GM18868 (cell line): ENCODE measurements around the gene BMP6.

Source experiments
- ATAC-seq: cut with Tn5 transposase; IDR thresholded peaks from one replicate; pipeline ENCODE4 v1.9.1; 2021; ENCODE audit warnings: mild to moderate bottlenecking, moderate library complexity; ENCODE audit not compliant: unreplicated experiment

BMP6 gene

GRCh38 chr6:7901056-7901455 is 175.2 kb downstream of the BMP6 start:
- ATAC-seq = no peak

DNA sequence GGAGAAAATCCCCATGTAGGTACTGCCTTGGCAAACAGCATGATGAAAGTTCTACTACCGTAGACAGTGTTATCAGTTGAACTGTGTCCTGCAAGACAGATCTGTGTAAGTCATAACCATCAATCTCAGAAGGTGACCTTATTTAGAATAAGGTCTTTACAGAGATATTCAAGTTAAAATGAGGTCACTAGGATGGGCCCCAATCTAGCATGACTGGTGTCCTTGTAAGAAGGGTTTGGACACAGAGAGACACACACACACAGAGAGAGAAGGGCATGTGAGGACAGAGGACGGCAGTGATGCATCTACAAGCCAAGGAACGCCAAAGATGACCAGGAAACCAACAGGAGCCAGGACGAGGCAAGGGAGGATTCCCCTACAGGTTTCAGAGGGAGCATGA is 175.9 kb downstream of the BMP6 start:
- ATAC-seq = no peak

DNA sequence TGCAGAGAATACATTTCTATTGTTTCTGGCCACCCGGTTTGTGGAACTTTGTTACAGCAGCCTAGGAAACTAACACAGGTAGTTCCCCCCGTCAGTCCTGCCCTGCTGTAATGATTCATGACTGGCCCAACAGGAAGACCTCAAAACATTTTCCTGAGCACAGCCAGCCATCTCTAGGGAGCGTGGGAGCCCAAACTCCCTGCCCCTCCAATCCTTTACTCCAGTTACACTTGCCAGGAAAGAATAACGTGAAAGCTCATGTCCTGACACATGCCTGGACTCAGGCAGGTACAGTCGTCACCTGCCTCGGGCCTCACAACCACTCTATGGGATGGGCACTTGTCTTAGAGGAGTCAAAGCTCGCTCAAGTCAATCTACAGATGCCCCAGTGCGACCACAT is 176.3 kb downstream of the BMP6 start:
- ATAC-seq = no peak

DNA sequence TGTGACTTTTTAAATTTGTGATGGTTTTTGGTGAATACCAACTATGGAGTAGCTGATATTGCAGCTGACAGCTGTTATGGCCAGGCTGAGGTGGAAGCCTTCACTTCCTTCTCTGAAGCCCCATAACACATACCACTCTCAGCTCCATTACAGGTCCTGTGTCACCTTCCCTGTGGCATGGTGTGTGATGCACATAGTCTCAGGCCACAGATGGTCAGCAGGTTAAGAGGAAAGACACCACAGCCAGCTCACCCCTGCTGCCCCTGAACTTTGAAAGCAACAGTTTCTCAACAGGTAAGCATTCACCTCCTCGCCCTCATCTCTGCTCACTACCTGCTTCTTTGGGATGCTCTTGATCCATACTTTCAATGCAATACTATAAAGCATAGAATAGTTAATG is 177.0 kb downstream of the BMP6 start:
- no peak for ATAC-seq

- no peak for ATAC-seq
Observed at GRCh38 chr6:7903673-7904072, 177.8 kb downstream of the BMP6 start.

DNA sequence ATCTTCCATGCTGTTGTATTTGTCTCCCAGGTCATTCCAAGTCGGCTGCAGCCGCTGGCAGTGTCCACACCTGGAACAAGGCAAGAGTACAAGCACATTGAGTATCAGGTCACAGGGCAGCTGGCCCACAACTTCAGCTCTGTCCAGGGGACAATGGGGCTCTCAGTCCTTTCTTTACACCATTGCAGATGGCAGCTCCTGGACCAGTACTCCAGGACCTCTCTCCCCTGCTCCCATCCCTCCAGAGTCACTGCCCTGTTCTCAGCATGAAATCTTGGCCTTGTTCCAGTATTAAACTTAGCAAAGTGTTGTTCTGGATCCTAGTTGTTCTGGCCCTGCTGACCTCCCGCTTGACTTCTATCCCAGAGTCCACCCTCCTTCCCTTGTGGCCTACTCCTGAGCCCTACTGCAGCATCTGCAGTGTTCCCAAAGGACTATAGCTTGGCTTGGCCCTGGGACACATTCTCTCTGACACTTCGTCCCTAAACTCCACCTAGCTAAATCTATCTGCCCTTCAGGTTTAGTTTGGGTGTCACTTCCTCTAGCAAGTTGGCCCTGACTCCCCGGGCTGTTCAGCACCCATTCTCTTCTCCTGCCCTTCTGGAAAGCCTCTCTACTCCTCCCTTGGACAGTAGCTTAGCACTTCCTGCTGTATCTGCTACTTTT is 178.9 kb downstream of the BMP6 start:
- ATAC-seq = no peak

DNA sequence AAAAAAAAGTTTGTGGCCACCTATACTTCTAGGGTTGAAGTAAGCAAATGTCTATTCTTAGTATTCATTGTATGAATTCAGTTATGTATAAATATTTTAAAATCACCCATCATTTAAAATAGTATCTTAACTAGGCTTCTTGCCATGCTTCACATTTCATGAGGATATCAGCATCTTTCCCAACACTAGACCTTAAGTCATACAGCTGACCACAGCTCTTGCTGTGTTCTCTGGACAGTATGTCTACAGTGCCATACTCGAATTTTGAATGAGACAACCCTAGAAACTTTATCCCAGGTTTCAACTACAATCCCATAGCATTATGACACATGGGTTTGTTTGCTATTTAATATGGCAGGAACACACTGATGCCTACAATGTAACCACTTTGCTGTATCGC is 179.5 kb downstream of the BMP6 start:
- no peak for ATAC-seq

DNA sequence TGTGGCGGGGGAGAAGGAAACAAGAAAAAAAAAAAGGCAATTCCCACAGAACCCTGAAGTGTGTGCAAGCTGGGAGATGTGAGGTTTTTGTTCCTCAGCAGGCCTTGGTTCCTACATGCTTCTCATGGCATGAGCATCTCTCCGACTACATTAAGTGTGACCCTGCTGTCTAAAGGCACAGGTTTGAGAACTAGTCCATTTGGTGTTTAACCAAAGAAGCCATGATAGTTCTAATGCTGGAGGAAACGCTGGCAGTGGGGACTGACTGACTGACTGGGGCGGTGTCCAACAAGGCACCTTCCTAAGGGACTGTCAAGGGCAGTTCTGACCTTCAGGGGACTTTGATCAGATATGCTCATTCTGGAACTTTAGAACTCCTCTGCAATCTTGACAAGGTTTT is 180.8 kb downstream of the BMP6 start:
- ATAC-seq = no peak

DNA sequence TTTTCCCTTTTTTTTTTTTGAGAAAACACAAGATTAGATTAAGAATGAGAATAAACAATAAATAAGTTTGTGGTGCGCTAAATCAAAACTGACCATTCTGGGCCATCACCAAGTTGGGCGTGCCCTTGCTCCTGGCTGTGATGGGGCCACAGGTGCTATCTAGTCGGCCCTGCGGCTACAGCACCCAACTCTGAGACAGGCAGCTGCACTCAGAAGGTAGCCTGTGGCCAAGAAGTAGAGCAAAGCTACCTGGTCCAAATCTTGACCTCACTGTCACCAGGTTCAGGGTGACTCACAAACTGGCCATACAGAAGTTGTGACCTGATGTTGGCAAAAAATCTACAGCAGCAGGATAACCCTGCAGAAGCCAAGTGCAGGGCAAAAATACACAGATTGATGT is 181.3 kb downstream of the BMP6 start:
- ATAC-seq = no peak

DNA sequence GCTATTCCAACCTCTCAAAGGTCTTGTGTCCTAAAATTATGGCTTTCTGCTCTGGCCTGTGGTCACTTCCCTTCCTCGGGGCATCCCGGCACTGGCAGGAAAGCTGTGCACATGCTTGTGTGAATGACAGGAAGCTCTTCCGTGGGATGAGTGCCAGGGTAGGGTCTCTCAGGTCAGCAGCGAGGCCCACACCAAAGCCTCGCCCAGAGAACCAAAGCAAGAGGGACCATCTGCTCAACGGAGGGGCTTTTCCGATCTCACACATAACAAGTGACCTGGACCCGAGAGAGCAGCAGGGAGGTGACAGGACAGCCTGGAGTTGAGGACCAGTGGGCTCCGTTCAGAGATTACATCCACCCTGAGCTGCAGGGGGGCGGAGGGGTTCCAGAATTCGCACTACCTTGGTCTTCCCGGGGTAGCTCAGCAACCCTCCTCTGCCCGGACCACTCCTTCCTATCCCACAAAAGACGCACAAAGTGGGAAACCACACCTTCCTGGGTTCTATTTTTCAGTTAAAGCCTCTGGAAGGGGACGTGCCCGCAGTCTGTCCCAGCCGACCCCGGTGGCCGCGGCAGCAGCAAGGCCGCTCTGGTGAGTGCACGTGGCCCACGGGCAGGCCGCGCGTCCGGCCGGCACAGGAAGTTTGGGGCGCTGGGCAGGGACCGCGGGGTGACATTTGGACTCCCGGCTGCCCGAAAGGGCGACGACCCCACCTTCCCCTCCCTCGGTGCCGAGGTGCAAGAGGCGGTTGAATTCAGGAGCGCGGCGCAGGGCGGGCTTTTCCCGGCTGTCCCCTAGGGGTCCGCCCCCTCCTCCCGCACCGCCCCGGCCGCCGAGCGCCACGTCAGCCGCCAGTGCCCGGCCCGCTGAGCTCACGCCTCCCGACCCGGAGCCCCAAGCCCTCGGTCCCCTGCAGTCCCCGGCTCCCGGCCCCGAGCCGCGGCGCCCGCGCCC is 183.7 kb downstream of the BMP6 start:
- peak; percentile 26 for ATAC-seq

GRCh38 chr6:7910298-7910653 is 184.4 kb downstream of the BMP6 start:
- peak; percentile 22 for ATAC-seq

DNA sequence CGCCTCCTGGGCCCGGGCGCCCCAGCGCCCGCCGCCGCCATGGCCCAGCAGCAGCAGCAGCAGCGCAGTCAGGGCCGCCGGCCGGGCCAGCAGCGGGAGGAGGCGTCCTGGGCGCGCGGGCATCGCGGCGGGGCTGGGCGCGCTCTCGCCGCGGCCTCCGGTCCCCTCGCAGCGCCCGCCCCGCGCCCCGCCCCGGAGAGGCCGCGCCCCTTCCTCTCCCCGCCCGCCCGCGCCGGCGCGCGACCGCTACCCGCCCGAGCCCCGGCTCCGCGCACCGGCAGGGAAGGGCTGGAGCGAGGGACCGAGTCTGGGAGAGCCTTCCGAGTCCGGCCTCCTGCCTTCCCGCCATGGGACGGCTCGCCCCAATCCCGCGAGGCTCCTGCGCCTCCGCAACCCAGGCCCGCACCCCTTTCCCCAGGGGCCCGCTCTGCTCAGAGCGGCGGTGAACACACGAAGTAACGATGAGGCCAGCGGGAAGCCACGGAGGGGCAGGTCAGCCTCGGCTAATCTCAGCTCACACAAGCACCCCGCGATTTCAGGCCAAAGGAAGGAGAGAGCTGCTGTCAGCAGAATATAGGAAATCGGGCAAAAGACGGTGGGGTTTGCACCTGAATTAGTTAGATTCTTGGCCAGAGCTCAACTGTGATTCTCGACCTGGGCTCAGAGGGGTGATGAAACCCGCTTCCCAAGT is 184.9 kb downstream of the BMP6 start, which contains the start of gene TXNDC5:
Gene TXNDC5, minus strand, starts transcription at position 135 of the 691 bp plus-strand sequence. Its CDS starts 12 bp downstream, at position 123.
- peak; percentile 75 for ATAC-seq

GRCh38 chr6:7911345-7911725 is 185.4 kb downstream of the BMP6 start:
- no peak for ATAC-seq

- no peak for ATAC-seq
Observed at GRCh38 chr6:7912024-7912423, 186.1 kb downstream of the BMP6 start.

DNA sequence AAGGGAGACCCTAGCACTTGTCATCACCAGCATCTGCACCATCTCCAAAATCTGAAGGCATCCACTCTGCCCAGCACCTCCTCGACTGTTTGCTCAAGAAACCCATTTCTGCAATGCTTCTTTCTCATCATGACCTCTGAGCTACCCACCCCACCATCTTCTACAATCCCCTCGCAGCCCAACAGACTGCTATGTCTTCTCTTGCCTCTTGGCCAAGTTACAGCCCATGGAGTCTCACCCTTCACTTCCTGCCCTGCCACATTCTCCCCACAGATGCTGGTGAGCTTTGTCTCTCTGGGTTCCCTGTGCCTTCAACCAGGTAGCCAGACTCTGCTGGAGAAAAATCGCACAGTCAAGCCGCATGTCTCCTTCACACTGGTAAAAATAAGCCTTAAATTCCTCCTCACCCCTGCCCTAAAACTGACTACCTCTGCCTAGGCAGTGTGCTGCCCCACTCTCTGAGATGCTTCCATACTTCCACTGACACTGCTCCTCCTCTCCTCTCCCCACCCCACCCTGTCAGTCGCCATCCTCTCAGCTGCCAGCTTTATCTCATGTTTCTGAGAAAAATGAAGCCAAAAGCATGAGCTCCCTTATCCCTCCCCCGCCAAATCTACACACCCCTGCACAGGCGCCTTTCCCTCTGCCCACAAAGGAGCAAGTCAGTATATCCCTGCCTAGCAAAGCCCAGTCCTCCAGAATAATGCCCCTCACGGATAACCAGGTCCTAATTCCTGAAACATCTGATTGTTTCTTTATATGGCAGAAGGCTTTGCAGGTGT is 187.0 kb downstream of the BMP6 start:
- no peak for ATAC-seq

GRCh38 chr6:7914311-7914710 is 188.4 kb downstream of the BMP6 start:
- no peak for ATAC-seq

- ATAC-seq = no peak
Observed at GRCh38 chr6:7914991-7915789, 189.3 kb downstream of the BMP6 start.

DNA sequence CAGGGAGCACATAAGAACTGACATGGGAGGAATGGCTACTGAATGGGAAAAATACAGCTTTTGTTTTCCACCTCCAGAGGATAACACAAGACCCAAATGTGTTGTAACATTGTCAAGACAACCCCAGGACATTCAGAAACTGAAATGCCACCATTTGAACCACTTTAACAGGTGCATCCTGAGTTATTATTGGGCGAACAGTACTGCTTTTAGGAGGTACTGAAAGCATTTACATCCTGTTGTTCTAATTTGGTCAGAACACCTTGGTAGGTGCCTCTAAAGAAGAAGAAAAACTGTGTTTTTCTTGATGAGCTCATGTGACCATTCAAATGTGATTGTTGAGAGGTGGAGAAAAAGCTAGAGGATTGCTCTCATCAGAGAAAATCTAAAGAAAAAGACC is 191.1 kb downstream of the BMP6 start:
- peak; percentile 79 for ATAC-seq

DNA sequence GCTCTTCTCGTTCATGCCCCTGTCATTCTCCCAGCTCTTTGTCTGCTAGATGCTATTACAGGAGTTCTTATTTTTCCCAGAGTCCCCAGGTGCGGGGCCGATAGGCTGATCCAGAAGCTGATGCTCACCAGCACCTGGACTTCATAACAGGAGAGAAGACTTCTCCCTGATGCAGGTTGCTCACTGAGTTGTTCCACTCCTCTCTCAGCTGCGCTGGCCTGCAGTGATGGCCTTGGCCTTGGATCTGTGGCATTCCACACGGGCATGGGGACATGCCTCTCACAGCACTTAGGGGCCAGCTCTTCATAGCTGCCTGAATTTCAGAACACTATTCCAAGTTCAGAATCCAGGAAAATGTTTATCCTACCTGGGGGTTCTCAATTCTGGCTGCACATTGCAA is 191.8 kb downstream of the BMP6 start:
- ATAC-seq = no peak

GRCh38 chr6:7918403-7918802 is 192.5 kb downstream of the BMP6 start:
- ATAC-seq = no peak
